K562 (cell line): ENCODE results near the gene CAPZA1.

Experiments used
- DACH1 ChIP-seq: fragments of 450-650 bp; IDR thresholded peaks from 2 replicates; pipeline ENCODE4 v1.6.1; 2018; ENCODE audit not compliant: partially characterized antibody
- SUPT5H ChIP-seq: fragments of 450-650 bp; IDR thresholded peaks from 2 replicates; pipeline ENCODE4 v1.6.1; 2016
- ZEB2 ChIP-seq: fragments of 450-650 bp; IDR thresholded peaks from 2 replicates; pipeline ENCODE4 v1.6.1; 2016
- ZNF274 ChIP-seq: IDR thresholded peaks from 2 replicates; pipeline ENCODE4 v1.6.1; 2011; ENCODE audit warnings: low read depth, mild to moderate bottlenecking, low read length, moderate library complexity, borderline replicate concordance
- TF ChIP-seq, protein P1 (sequence below): fragments of 250-450 bp; sonication (Bioruptor Pico); IDR thresholded peaks from 2 replicates; pipeline ENCODE4 v1.4.0; 2020; ENCODE audit warnings: mild to moderate bottlenecking, moderate library complexity
- TF ChIP-seq, protein P2 (sequence below): fragments of 450-650 bp; formaldehyde crosslinking; IDR thresholded peaks from 2 replicates; pipeline ENCODE4 v1.4.0; 2022; ENCODE audit warnings: missing genetic modification characterization

DNA sequence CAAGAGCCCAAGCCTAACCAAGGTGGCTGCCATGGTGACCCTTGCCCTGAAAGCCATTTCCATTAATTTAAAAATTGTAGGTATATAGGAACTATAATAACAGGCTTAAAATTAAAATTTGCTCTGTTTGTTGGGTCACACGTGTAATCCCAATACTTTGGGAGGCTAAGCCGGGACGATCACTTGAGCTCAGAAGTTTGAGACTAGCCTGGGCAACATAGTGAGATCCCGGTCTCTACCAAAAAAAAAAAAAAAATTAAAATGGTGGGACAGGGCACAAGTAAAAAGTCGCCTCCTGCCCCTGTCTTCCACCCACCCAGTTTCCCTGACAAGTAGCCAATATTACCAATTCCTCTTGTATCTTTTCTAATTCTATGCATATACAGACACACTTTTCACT lies 6.6 kb downstream of the CAPZA1 start:
- TF ChIP-seq SUPT5H: no peak
- no peak for TF ChIP-seq ZEB2
- no peak for TF ChIP-seq ZNF274
- TF ChIP-seq, protein P1, sequence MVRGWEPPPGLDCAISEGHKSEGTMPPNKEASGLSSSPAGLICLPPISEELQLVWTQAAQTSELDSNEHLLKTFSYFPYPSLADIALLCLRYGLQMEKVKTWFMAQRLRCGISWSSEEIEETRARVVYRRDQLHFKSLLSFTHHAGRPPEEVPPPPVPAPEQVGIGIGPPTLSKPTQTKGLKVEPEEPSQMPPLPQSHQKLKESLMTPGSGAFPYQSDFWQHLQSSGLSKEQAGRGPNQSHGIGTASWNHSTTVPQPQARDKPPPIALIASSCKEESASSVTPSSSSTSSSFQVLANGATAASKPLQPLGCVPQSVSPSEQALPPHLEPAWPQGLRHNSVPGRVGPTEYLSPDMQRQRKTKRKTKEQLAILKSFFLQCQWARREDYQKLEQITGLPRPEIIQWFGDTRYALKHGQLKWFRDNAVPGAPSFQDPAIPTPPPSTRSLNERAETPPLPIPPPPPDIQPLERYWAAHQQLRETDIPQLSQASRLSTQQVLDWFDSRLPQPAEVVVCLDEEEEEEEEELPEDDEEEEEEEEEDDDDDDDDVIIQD (CRISPR knock-in tag): no peak
- no peak for TF ChIP-seq DACH1
- TF ChIP-seq, protein P2, sequence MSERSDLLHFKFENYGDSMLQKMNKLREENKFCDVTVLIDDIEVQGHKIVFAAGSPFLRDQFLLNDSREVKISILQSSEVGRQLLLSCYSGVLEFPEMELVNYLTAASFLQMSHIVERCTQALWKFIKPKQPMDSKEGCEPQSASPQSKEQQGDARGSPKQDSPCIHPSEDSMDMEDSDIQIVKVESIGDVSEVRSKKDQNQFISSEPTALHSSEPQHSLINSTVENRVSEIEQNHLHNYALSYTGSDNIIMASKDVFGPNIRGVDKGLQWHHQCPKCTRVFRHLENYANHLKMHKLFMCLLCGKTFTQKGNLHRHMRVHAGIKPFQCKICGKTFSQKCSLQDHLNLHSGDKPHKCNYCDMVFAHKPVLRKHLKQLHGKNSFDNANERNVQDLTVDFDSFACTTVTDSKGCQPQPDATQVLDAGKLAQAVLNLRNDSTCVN (CRISPR knock-in tag): no peak
